GM18951 (cell line): ENCODE measurements around the gene POU2F1.
A peak's percentile ranks its signal among the peaks of the same experiment; 100 is the strongest.
"Not testable (repeated sequence)": the region's sequence is repeated elsewhere in the genome, so short reads cannot be mapped to it uniquely, and the experiment has no call there.

Experiments
- POLR2A ChIP-seq: IDR thresholded peaks from 4 replicates; pipeline ENCODE4 v1.6.1; 2011; ENCODE audit warnings: mild to moderate bottlenecking; ENCODE audit not compliant: insufficient read length, insufficient read depth; ENCODE audit errors: extremely low read depth
- in situ Hi-C: fragments of 300-500 bp; cut with MboI; formaldehyde crosslinking; loops from one replicate; pipeline ENCODE4 v1.12.0; 2022; ENCODE audit warnings: low sequenced_read_pairs, mixed read lengths, inconsistent platforms; ENCODE audit not compliant: unreplicated experiment

POU2F1 gene

GRCh38 chr1:167209044-167209443 is 11.6 kb upstream of the POU2F1 start:
- TF ChIP-seq POLR2A: no peak
- in situ Hi-C loops: no loop called here

DNA sequence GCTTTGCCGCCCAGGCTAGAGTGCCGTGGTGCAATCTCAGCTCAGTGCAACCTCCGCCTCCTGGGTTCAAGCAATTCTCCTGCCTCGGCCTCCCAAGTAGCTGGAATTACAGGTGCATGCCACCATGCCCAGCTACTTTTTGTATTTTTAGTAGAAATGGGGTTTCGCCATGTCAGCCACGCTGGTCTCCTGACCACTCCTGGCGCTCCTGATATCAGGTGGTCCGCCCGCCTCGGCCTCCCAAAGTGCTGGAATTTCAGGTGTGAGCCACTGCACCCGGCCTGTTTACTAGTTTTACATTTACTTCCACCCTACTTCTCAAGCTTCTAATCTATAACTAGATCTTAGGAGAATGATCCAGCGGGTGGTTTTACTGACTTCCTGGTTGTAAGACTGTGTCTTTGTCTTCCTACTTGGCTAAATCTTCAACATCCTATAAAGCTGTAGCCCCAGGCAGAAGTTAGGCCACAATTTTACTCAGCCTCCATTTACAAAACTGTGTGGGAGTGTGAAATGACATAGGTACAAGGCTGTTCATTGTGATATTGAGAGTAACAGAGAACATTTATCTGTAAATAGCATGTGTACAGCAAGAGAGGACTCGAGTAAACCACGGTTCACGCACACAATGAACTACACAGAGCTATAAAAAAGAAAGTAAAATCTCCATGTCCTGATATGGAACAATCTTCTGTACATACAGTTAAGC is 9.6 kb upstream of the POU2F1 start:
- TF ChIP-seq POLR2A: no peak
- in situ Hi-C loops: no loop called here

DNA sequence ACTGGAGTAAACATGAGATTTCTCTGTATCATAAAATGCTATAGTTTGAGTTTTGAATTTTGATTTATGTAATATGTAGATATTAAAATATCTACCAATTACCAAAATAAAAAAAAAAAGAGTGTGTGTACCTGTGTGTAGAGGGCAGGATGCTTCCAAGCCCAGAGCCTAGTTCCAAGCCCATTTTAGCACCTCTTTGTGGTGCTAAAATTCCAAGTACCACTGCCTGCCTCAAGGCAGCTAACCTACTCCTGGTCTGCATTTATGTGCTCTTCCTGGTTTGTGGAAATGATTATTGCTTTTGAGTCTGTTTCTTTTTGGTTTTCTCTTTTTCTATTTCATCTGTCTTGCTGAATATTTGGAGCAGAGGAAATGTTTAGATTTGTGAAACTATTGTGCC is 8.7 kb upstream of the POU2F1 start:
- in situ Hi-C loops: no loop called here
- no peak for TF ChIP-seq POLR2A

DNA sequence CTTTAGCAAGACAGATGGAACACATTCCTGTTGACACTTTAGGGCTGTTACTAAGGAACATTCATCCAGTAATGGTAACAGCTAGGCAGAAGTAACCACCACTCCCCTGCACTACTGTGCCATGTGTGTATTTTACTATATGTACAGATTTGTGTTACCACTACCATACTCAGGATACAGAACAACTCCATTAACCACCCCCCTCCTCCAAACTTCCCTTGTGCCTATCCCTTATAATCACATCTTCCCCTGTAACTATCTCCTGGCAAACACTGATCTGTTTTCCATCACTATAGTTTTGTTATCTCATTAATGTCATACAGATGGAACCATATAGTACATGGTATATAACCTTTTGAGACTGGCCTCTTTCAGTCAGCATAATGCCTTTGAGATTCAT is 3.9 kb upstream of the POU2F1 start:
- no peak for TF ChIP-seq POLR2A
- in situ Hi-C loops: no loop called here

- TF ChIP-seq POLR2A: no peak
- in situ Hi-C loops: no loop called here
Observed at GRCh38 chr1:167219194-167219593, 1.5 kb upstream of the POU2F1 start.

- in situ Hi-C loops: no loop called here
- TF ChIP-seq POLR2A: peak; percentile 58
Observed at GRCh38 chr1:167219646-167220536, 795 bp upstream of the POU2F1 start.

DNA sequence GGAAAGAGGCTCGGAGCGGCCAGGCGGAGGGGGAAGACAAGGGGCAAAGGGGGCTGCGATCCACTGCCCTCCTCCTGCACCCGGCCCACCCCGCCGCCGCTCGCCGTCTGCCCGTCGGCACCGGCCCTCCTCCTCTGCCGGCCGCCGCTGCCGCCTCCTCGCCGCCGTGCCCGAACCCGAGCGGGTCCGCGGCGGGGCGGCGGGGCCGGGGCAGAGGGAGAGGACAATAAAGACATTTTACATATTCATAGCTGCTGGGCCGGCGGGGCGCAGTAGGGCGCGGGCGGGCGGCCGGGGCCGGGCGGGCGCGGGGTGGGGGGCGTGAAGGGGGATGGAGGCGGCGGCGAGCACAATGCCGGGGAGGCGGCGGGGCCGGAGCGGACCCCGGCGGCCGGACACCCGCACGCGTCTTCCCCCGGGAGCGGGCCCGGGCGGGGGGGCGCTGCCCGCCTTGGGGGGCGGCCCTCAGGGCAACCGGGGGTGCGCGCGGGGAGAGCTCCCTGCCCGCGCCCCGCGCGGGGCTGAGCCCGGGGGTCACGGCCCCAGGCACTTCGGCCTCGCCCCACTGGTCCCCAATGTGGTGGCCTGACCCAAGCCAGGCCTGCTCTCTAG is 546 bp downstream of the POU2F1 start:
- in situ Hi-C loops: no loop called here
- no peak for TF ChIP-seq POLR2A

GRCh38 chr1:167221738-167222610 is 1.3 kb downstream of the POU2F1 start:
- in situ Hi-C loops: no loop called here
- TF ChIP-seq POLR2A: peak; percentile 76

GRCh38 chr1:167223144-167224103 is 2.7 kb downstream of the POU2F1 start:
- no peak for TF ChIP-seq POLR2A
- in situ Hi-C loops: no loop called here

GRCh38 chr1:167224734-167225235 is 4.1 kb downstream of the POU2F1 start:
- in situ Hi-C loops: not testable (repeated sequence)

DNA sequence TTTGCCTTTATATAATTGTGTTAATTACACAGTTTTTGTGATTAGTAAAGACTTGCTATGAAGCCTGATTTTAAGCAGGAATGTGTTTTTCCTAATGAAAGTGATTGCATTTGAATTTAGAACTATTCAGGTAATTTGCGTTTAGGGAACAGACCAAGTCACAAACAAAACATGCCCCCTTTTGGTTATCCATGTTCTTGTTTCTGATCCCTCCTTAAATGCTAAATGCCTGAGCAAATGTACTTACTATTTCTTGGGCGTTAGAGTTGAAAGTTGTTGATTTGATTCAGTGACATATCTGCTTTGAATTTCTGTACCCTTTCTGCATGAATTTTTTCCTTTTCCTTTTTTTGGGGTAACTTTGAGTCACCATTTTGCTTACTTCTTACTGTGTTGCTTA is 5.2 kb downstream of the POU2F1 start:
- TF ChIP-seq POLR2A: no peak
- in situ Hi-C loops: no loop called here

DNA sequence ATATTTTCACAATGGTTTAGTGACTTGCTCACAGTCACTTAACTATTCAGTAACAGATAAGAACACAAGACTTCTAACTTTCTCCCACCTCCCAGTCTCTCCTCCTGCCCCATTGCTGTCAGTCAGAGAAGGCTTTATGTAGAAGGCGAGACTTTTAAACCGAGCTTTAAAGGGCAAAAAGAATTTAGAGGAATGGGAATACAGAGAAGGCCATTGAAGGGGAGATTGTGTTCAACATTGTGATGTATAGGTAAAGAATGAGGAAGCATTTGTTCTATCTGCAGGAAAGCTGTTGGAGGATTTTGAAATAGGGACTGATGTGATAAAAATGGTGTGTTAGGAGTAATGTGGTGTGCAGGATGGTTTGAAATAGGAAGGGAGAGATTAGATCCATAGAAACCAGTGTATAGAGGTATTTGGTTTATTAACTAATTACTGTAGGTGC is 7.3 kb downstream of the POU2F1 start:
- in situ Hi-C loops: no loop called here
- TF ChIP-seq POLR2A: no peak
